HG02943 (cell line): ENCODE data around the gene NPIPA3.
A peak's percentile ranks its signal among the peaks of the same experiment; 100 is the strongest.
"Not testable (repeated sequence)": the region's sequence is repeated elsewhere in the genome, so short reads cannot be mapped to it uniquely, and the experiment has no call there.

Experiments
- ATAC-seq: cut with Tn5 transposase; IDR thresholded peaks from one replicate; pipeline ENCODE4 v1.9.1; 2021; ENCODE audit warnings: mild to moderate bottlenecking, low read depth, moderate library complexity; ENCODE audit not compliant: unreplicated experiment

The NPIPA3 gene

DNA sequence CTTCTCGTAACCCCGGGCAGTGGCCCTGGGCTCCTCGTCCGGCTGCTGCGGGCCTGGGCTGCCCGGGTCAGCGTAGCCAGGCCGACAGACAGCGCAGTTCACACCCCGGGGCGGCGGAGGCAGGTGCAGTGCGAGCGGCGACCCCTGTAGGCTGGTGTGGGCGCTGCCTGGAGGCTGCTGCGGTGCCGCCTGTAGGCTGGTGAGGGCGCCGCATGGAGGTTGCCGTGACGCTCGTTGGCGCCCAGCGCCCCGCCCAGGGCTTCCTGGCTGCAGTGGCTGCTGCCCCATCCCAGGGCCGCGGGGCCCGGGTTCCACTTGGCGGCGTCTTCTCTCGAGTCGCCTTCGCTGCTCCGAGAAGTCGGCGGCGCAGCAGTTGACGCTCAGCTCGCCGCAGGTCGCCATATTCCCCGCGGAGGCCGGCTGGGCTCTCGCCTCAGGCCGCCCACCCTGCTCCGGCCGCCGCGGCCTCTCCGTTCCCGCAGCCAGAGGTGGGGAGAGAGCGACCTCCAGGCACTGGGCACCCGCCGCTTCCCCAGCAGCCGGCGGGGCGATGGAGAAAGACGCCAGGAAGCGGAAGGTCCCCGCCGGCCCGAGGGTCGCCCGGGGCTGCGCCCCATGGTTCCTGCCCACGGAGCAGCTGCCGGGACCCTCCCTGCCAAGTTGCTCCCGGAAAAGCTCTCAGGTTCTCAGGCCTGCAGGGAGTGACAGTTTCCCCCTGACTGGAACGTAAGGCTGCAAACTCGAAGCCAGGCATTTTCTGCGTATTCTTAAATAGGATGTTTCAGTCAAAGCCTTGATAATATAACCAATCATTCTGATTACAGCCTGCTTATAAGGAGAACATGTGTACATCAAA, at the start of gene NPIPA3:
NPIPA3 (plus strand) TSS at position 256 of the 856 bp plus-strand sequence. CDS start 5,533 bp downstream, outside the sequence.
- peak; percentile 97 for ATAC-seq

DNA sequence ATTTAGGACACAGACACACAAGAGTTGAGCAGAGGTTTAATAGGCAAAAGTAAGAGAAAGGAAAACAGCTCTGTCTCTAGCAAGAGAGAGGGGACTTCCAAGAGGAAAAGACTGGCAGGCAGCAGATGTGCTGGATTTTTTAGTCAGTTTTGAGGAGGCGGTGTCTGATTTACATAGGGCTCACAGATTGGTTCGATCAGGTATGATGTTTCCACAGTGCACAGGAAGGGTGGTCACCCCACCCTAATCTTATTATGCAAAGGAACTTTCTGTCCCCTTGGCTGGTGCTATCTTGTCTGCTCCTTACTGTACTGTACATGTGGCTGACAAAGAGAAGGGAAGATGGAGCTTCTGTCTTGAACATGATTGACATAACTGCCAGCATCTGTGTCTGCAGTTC, 45.1 kb upstream of the NPIPA3 start:
- no peak for ATAC-seq

DNA sequence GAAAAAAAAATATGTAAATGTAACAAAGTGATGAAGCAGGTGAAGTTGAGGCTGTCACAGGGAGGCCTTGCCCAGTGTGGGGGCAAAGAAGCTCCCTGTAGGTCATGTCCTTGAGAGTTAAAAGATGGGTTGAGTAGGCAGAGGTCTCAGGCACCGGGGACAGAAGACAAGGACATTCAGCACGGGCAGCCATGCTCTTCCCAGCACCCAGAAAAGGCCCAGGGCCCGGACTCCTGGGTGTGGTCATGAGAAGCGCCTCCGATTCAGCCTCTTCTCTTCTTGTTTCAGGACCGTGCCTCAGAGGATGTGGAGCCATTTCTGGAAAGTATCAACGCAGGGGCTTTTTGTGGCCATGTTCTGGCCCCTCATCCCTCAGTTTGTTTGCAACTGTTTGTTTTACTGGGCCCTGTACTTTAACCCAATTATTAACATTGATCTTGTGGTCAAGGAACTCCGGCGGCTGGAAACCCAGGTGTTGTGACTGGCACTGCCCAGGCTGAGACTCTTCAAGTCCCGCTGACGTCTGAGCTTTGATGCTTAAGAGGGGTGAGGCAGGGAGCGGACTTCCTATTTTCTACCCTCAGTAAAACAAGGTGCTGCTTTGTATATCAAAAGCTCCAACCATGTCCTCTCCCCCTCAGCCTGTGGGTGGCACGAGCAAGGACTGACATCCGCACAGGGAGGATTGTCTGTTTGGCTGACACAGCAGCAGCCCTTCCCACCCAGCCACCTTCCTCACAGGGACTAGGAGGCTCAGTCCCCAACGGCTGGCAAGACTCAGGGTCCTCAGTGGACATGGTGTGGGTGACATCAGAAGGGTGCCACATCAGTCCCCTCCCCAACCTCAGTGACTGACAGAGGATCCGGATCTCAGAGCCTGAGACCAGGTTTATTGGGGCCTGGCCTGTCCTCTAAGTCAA, 35.6 kb upstream of the NPIPA3 start:
- ATAC-seq = no peak

DNA sequence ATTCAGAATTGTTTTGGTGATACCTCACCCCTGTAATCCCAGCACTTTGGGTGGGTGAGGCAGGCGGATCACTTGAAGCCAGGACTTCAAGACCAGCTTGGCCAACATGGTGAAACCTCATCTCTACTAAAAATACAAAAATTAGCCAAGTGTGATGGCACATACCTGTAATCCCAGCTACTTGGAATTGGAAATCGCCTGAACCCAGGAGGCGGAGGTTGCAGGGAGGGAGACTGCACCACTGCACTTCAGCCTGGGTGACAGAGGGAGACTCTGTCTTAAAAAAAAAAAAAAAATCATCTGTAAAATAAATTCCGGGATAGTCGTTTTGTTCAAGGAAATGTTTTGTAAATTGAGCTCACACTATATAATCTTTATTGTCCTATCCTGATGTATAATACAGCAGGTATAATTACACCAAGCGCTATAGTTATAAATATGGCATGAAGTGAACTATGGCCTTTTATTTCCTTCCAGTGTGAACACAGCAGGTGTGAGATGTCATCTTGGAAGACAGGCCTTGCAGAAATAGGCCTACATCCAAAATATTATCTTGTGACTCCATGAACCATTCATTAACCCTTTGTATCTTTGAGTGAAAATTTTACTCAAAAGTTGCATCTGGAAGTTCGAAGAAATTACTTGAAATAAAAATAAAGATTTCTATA, 34.5 kb upstream of the NPIPA3 start:
- no peak for ATAC-seq

DNA sequence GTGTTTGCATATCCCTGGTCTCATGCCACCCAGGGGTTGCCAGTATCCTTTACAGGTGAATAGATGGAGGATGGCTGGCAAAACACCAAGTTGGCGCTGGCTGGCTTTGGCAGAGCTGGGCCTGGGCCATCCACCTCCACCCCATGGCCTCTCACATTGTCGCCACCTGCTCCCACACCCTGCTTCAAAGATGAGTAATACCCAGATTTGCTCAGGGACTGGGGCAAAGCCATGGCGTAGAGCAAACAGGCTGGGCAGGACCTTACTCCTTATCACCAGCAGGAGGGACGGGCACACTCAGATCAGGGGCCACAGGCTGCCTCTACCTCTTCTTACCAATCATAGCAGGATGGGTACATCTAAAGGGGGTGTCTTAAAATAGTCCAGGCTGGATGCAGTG, 33.4 kb upstream of the NPIPA3 start:
- no peak for ATAC-seq

DNA sequence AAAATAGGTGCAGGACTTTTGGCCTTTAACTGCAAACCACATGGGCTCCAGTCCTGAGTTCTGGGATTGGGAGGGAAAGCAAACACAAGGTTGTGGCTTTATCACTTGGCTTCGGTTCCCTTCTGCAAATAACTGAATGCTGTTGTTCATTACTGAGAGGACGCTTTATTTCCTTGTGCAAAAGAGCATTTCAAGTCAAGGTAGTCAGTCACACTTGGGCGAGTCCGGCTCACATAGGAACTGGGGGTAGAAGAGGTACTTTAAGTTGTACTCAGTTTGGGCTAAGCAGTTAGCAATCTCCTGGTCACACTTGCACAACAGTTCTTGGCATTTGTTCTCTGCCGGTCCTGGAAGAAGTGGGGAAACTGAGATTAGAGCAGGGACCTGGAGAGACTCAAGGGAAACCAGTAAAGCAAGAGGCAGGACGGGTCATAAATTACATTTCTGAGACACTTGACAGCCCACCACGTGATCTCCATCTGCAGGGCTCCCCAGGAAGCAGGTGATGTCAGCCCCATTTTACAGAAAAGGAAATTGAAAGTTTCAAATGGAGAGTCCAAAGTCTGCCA, 30.7 kb upstream of the NPIPA3 start:
- ATAC-seq = peak; percentile 67

DNA sequence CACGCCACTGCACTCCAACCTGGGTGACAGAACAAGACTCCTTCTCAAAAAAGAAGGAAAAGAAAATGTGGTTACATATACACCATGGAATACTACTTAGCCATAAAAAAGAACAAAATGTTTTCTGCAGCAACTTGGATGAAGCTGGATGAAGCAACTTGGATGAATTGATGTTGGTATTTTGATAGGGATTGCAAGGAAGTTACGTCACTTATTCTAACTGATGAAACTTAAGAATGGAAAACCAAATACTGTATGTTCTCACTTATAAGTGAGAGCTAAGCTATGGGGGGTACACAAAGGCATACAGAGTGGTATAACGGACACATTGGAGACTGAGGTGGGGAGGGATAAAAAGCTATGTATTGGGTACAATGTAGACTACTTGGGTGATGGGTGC, 26.6 kb upstream of the NPIPA3 start:
- ATAC-seq = no peak

DNA sequence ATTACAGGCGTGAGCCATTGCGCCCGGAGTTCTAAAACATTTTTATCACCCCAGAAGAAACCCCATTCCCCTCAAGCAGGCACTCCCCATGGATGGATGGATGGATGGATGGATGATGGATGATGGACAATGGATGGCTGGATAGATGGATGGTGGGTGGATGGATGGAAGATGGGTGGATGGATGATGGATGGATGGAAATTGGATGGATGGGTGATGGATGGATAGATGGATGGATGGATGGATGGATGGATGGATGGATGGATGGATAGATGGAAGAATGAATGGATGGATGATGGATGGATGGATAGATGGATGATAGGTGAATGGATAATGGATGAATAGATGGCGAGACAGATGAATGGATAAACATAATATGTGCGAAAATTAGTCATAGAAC, 25.6 kb upstream of the NPIPA3 start:
- no peak for ATAC-seq

DNA sequence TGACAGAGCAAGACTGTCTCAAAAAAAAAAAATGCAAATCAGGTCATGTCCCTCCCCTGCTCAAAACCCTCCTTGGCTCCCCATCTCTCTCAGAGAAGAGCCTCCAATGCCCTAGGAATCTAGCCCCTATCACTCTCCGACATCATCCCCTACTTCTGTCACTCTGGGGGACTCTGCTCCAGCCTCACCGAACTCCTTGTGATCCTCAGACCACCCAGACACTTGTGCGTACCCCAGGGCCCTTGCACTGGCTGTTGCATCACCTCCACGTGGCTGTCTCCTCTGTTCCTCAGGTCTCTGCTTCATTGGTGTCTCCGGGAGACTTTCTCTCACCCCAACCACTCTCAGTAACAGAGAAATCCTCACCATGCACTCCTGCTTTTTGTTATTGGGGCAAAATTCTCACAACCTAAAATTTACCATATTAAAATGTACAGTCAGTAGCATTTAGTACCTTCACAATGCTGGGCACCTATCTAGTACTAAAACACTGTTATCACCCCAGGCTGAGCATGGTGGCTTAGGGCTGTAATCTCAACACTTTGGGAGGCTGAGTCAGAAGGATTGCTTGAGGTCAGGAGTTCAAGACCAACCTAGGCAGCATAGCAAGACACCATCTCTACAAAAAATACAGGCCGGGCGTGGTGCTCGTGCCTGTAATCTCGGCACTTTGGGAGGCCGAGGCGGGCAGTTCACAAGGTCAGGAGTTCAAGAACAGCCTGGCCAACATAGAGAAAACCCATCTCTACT, 24.3 kb upstream of the NPIPA3 start:
- ATAC-seq = no peak

DNA sequence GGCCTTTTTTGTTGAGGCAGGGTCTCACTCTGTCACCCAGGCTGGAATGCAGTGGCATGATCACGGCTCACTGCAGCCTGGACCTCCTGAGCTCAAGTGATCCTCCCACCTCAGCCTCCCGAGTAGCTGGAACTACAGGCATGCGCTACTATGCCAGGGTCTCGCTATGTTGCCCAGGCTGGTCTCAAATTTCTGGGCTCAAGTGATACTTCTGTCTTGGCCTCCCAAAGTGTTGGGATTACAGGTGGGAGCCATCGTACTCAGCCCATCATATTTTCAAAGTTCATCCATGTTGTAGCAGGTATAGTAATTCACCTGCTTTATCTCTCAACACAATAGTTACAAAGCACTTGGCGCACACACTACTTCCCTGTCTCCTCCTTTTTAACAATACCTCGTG, 22.8 kb upstream of the NPIPA3 start:
- not testable (repeated sequence) for ATAC-seq

DNA sequence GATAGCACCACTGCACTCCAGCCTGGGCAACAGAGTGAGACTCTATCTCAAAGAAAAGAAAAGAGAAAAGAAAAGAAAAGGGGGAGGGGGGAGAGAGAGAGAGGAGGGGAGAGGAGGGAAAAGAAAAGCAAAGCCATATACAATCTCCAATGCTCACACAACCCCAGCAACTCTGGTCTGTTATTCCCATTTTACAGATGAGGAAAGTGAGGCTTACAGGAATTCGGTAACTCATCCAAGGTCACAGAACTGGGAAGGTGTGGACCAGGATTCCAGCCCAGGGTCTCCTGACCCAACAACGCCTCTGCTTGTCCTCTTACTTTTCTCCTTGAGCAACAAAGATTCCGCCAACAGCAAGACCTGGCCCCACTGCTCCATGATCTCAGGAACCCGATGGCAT, 22.1 kb upstream of the NPIPA3 start:
- ATAC-seq = no peak

DNA sequence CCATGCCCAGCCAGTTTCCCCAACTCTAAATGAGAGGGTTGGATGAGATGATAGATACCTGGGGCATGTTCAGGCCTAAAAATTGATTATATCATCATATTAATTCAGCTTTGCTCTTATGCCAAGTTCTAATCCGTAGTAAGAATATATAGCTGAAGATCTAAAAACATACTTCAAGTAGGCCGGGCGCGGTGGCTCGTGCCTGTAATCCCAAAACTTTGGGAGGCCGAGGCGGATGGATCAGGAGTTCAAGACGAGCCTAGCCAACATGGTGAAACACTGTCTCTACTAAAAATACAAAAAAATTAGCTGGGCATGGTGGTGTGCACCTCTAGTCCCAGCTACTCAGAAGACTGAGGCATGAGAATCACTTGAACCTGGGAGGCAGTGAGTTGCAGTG, 21.1 kb upstream of the NPIPA3 start:
- no peak for ATAC-seq

DNA sequence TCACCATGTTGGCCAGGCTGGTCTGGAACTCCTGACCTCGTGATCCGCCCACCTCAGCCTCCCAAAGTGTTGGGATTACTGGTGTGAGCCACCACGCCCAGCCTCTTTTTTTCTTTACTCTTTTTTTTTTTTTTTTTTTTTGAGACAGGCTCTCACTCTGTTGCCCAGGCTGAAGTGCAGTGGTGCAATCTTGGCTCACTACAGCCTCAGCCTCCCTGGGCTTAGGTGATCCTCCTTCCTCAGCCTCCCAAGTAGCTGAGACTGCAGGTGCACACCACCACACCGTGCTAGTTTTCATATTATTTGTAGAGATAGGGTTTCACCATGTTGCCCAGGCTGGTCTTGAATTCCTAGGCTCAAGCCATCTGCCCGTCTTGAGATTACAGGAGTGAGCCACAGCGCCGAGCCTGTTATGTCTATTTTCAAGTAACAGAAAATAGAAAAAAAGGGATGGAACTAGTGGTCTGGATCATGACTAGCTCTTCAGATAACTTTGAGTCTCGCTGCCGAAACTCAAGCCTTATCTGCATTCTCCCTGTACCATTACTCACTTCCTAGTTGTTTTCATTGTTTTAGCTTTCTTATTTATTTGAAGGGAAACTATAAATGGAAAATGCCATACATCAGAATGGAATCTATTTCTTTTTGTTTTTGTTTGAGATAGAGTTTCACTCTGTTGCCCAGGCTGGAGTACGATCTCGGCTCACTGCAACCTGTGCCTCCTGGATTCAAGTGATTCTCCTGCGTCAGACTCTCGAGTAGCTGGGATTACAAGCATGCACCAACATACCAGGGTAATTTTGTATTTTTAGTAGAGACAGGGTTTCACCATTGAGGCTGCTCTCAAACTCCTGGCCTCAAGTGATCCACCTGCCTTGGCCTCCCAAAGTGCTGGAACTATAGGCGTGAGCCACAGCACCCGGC, 17.1 kb upstream of the NPIPA3 start:
- ATAC-seq = not testable (repeated sequence)

DNA sequence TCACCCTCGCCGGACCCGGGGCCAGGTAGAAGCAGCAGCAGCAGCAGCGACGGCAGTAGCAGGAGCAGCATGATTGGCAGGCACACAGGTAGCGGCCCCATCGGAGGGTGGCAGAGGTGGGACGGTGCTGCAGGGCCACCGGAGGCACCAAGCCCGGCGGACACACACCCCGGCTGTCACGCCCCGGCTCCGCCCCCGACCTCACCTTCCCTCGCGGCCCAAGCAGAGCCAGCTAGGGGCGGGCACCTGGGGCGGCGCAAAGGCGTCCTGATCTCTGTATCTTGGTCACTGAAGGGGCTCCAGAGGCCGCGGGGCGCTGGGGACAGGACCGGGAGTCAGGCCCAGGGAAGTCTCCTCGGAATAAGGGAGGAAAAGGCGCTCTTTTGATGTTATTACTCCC, 9.1 kb upstream of the NPIPA3 start, which contains the start of gene PLA2G10:
PLA2G10 (minus strand) TSS at position 180 of the 400 bp plus-strand sequence; CDS start at position 101, 79 bp downstream.
- ATAC-seq = not testable (repeated sequence)

DNA sequence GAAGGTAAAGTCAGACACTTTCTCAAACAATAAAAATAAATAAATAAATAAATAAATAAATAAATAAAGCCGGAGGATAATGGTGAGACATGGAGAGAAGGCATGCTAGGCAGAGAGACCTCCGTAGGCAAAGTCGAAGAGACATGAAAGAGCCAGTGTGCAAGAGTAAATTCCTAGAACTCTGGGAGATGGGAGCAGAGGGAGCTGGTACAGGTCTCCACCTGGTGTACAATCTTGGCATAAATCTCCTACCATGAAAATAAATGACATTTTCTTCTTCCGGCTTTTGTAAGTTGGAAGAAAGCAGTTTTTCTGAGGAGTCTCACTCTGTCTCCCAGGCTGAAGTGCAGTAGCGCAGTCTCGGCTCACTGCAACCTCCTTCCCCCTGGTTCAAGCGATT, 1.4 kb upstream of the NPIPA3 start:
- not testable (repeated sequence) for ATAC-seq

DNA sequence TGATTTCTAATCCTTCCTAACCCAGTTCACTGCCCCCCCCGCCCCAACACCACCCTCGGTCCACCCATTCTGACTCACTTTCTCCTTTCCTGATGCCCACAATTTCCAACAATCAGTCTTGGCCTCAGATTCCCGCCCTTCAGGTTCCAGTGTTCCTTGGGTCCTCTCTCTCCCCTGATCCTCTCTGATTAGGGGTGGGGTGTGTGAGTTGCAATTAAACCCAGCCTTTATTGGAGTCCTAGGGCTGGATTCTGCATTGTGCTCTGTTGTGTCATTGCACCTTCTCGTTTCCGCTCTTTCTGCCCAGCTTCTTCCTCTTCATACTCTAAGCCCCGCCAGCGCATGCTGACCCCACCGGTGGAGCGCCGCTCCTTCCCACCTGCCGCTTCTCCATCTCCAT, 539 bp upstream of the NPIPA3 start:
- not testable (repeated sequence) for ATAC-seq

DNA sequence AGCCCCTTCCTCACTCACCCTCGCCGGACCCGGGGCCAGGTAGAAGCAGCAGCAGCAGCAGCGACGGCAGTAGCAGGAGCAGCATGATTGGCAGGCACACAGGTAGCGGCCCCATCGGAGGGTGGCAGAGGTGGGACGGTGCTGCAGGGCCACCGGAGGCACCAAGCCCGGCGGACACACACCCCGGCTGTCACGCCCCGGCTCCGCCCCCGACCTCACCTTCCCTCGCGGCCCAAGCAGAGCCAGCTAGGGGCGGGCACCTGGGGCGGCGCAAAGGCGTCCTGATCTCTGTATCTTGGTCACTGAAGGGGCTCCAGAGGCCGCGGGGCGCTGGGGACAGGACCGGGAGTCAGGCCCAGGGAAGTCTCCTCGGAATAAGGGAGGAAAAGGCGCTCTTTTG, 30.0 kb downstream of the NPIPA3 start:
- ATAC-seq = not testable (repeated sequence)

DNA sequence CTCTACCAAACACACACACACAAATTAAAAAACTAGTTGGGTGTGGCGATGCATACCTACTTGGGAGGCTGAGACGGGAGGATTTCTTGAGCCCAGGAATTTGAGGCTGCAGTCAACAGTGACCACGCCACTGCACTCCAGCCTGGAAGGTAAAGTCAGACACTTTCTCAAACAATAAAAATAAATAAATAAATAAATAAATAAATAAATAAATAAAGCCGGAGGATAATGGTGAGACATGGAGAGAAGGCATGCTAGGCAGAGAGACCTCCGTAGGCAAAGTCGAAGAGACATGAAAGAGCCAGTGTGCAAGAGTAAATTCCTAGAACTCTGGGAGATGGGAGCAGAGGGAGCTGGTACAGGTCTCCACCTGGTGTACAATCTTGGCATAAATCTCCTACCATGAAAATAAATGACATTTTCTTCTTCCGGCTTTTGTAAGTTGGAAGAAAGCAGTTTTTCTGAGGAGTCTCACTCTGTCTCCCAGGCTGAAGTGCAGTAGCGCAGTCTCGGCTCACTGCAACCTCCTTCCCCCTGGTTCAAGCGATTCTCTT, 37.7 kb downstream of the NPIPA3 start:
- ATAC-seq = not testable (repeated sequence)
